Colonic mucosa (tissue), 4 donors: Measurements from ENCODE around the gene PLIN1. TPM values are rescaled to one million over a fixed set of nuclear protein-coding genes. Genes with fewer than 3 reads are reported as not detected.
"Not testable (repeated sequence)": the region's sequence is repeated elsewhere in the genome, so short reads cannot be mapped to it uniquely, and the experiment has no call there.

Experiments used
- DNase-seq: peaks from one replicate; pipeline ENCODE4 v3.0.0-alpha.2; 2020
- H3K27ac ChIP-seq: fragments of 200-600 bp; one replicate; pipeline ENCODE4 v1.8.0; 2021
- H3K27me3 ChIP-seq: fragments of 200-600 bp; one replicate; pipeline ENCODE4 v1.8.0; 2021
- H3K36me3 ChIP-seq: fragments of 200-600 bp; one replicate; pipeline ENCODE4 v1.8.0; 2021
- H3K4me1 ChIP-seq: fragments of 200-600 bp; one replicate; pipeline ENCODE4 v1.8.0; 2021; ENCODE audit warnings: mild to moderate bottlenecking
- H3K4me3 ChIP-seq: fragments of 200-600 bp; one replicate; pipeline ENCODE4 v1.8.0; 2021
- H3K9ac ChIP-seq, 2 donors: one replicate each; pipeline ENCODE4 v1.7.0; 2013; ENCODE audit warnings: control low read depth in 2 of 2, low read depth in 2 of 2, low read length in 2 of 2
- H3K9me3 ChIP-seq: fragments of 200-600 bp; one replicate; pipeline ENCODE4 v1.8.0; 2021
- intact Hi-C: fragments of 100-400 bp; cut with DNase I; formaldehyde crosslinking; loops from one replicate; pipeline ENCODE4 v1.14.1; 2022
- total RNA-seq, 2 donors: library from RNA; stranded (reverse); fragmentation: NEBNext Ultra II Directional in 1 of 2; extraction: Animal tissue kit (Norgen Biotek cat#: 25700) in 1 of 2; gene quantifications; one replicate each; pipeline ENCODE4 v1.2.1, GENCODE V29; 2021
- TF ChIP-seq, protein P1 (sequence below): fragments of 200-600 bp; IDR thresholded peaks from one replicate; pipeline ENCODE4 v1.8.0; 2022; ENCODE audit warnings: antibody characterized with exemption, mild to moderate bottlenecking
- donor health status: healthy.
- donor health status: DM: no; HTN: no; CAD: no.
- donor health status: DM: no; HTN: no; CAD: no.

Gene PLIN1
- total RNA-seq, 2 donors from 2014 or later = 0.90 to 1.2 TPM

GRCh38 chr15:89690276-89691218 lies 11.4 kb upstream of the PLIN1 start, which contains the start of the genes PEX11A and WDR93:
Gene PEX11A (minus strand): TSS chr15:89690754. CDS start chr15:89690632, 122 bp downstream.
Gene WDR93 (plus strand): TSS chr15:89690811. CDS start chr15:89701747, 10,936 bp downstream.
- intact Hi-C loops = no loop called here
- peak within 1 kb of the TSS; percentile 56 for H3K27ac ChIP-seq
- peak within 1 kb of the TSS; percentile 73 for H3K4me3 ChIP-seq
- H3K4me1 ChIP-seq = no peaks in the 10 kb centered on the region
- H3K9ac ChIP-seq = peak within 1 kb of the TSS; percentile 90 to 98
- DNase-seq = peak; percentile 95
- TF ChIP-seq, protein P1, sequence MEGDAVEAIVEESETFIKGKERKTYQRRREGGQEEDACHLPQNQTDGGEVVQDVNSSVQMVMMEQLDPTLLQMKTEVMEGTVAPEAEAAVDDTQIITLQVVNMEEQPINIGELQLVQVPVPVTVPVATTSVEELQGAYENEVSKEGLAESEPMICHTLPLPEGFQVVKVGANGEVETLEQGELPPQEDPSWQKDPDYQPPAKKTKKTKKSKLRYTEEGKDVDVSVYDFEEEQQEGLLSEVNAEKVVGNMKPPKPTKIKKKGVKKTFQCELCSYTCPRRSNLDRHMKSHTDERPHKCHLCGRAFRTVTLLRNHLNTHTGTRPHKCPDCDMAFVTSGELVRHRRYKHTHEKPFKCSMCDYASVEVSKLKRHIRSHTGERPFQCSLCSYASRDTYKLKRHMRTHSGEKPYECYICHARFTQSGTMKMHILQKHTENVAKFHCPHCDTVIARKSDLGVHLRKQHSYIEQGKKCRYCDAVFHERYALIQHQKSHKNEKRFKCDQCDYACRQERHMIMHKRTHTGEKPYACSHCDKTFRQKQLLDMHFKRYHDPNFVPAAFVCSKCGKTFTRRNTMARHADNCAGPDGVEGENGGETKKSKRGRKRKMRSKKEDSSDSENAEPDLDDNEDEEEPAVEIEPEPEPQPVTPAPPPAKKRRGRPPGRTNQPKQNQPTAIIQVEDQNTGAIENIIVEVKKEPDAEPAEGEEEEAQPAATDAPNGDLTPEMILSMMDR = no peak
- H3K36me3 ChIP-seq = no peaks in the 10 kb centered on the region
- no peaks in the 10 kb centered on the region for H3K27me3 ChIP-seq
- H3K9me3 ChIP-seq = no peaks in the 10 kb centered on the region

DNA sequence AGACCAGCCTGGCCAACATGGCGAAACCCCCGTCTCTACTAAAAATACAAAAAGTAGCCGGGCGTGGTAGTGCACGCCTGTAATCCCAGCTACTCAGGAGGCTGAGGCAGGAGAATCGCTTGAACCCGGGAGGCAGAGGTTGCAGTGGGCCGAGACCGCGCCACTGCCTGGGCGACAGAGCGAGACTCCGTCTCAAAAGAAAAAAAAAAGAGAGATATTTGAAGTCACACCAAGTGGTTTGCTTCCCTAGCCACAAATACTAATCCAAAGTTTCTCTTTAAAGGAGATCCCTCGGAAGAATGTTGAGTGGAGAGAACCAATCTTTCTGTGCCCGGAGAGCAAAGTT lies 10.7 kb upstream of the PLIN1 start:
- H3K36me3 ChIP-seq, DNase-seq, H3K27me3 ChIP-seq: not testable (repeated sequence)

GRCh38 chr15:89686522-89686921 lies 7.4 kb upstream of the PLIN1 start:
- Histone ChIP-seq H3K9ac (no peak overlapping the region), H3K36me3 (no peaks in the 10 kb centered on the region), H3K27me3 (no peaks in the 10 kb centered on the region), H3K9me3 (no peaks in the 10 kb centered on the region), H3K4me1 (no peaks in the 10 kb centered on the region), H3K27ac (no peak overlapping the region), H3K4me3 (no peak overlapping the region)
- TF ChIP-seq, protein P1 = no peak
- intact Hi-C loops = no loop called here
- DNase-seq = no peak

More for the DNA sequence above, 10.7 kb upstream of the PLIN1 start:
- H3K4me1 ChIP-seq, intact Hi-C loops, H3K9me3 ChIP-seq: not testable (repeated sequence)
- H3K27ac ChIP-seq = peak overlapping the region; percentile 56
- peak overlapping the region; percentile 90 to 98 for H3K9ac ChIP-seq
- peak overlapping the region; percentile 73 for H3K4me3 ChIP-seq

DNA sequence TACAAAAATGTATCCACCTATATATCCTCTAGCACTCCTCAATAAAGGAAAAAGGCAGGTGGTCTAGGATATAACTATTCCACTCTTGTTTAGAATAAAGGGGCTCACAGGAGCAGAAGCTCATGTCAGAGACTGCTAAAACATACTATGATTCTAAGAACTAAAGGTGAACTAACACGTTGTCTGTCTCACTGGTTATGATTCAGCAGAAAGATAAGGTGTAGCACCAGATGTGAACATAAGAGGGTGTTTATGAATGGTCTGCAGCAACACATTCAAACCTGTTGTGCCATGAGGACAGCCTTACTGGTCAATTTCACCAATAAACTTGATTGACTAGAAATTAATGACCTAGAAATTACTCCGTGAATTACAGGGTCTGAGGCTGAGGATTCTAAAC lies 6.8 kb upstream of the PLIN1 start:
- H3K9ac ChIP-seq = no peak overlapping the region
- H3K27ac ChIP-seq = no peak overlapping the region
- H3K4me3 ChIP-seq = no peak overlapping the region
- no peaks in the 10 kb centered on the region for H3K9me3 ChIP-seq
- no peaks in the 10 kb centered on the region for H3K36me3 ChIP-seq
- intact Hi-C loops = no loop called here
- no peaks in the 10 kb centered on the region for H3K27me3 ChIP-seq
- TF ChIP-seq, protein P1 = no peak
- no peak for DNase-seq
- H3K4me1 ChIP-seq = no peaks in the 10 kb centered on the region

GRCh38 chr15:89681146-89681545 lies 2.0 kb upstream of the PLIN1 start:
- H3K9ac ChIP-seq = peak overlapping the region in 1 of 2 donors; percentile 52
- H3K9me3 ChIP-seq = no peaks in the 10 kb centered on the region
- TF ChIP-seq, protein P1 = no peak
- no peak overlapping the region for H3K4me3 ChIP-seq
- no peaks in the 10 kb centered on the region for H3K4me1 ChIP-seq
- no peaks in the 10 kb centered on the region for H3K27me3 ChIP-seq
- H3K36me3 ChIP-seq = no peaks in the 10 kb centered on the region
- DNase-seq = peak; percentile 17
- peak overlapping the region; percentile 54 for H3K27ac ChIP-seq
- intact Hi-C loops = no loop called here
